ENCODE data around the gene GRIA3. TPM values are rescaled to one million over a fixed set of nuclear protein-coding genes. Genes with fewer than 3 reads are reported as not detected.

The GRIA3 gene
- polyA plus RNA-seq, 4 donors = 1.9 to 3.1 (median 2.4) TPM

DNA sequence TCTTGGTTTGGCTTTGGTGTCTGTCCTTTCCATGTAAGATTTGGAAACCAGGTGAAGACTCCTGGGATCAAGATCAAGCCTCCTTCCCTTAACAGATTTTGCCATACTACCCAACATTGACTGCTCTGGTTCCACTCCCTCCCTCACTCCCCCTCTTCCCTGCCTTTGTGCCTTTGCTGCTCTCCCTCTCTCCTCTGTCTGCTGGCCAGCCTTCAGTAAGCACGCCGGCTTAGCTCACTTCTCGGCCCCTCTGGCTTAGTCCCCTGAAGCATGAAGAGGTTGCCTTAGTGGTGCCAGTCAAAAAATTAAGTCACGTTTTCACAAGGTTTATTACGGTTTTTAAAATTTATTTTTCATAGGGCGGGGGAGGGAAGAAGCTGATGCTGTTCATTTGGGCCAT, 6.0 kb downstream of the GRIA3 start:
- DNase-seq (ENCODE audit: low read depth in 4 of 4, low spot score in 3 of 4) = no peak

DNA sequence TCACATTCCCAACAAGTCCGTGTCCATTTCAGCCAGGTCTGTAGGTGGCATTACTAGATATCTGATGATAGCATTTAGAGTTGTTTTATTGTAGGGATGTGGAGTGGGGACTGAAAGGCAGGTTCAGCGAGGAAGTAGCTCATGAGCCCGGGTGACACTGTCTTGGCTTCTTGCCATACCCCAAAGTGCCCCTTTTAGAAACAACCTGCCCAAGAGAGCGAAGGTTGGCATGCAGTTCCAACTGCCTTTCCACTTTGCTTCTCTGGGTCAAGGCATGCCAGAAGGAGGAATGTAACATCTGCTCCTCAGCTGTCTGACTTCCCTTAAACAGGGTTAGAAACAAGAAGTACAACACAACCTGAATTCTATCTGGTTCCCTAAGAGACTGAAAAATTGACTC, 9.0 kb downstream of the GRIA3 start:
- DNase-seq (ENCODE audit: low read depth in 4 of 4, low spot score in 3 of 4) = no peak

DNA sequence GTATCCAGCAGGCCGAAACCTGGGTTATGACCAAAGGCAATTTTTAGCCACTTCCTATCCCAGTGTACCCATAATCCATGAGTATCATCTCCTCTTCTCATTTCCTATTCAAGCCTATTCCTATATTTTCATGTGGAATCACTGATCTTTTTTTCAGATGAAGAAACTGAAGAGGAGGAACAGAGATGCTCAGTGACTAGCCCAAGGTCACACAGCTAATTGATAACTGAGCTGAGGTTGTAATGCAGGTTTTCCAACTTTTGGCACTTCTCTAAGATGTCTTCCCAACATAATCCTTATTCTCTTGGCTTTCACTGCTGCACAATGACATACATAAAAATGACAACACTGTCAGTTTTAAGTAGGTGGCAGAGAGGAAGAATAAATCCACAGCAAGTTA, 15.3 kb downstream of the GRIA3 start:
- DNase-seq (ENCODE audit: low read depth in 4 of 4, low spot score in 3 of 4) = no peak

DNA sequence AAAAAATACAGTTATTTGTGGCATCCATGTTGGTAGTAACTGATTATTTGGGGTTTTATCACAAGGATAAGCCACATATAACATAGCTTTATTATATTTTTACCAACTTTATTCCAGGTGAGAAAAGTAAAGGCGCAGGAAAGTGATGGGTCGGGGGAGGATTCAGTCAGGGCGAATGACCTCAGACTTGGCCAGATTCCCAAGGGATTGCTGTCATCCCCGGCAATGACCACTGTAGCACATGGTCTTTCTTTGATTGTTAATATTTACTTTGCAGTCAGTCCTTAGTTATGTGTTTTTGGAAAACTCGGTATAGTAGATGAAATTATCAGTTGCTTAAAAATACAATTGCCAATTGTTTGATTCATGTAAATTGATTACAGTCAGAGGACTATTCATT, 17.6 kb downstream of the GRIA3 start:
- DNase-seq (ENCODE audit: low read depth in 4 of 4, low spot score in 3 of 4) = no peak

DNA sequence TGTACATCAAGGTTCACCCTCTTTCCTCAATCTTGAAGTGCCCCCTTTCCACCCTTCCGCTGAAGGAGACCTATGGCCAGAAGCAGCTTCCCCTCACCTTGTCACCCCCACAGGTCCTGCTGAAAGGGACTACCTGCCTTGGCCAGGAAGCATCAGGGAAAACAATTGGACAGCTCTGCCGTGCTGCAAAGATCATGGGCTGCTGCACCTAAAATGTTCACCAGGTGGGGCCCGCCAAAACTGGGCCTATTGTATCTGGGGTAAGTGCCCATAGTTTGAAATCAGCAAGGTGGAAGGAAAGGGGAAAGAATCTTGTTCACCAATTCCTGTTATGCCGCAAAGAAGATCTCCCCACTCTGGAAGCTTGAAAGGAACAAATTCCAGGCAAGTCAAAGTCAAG, 18.4 kb downstream of the GRIA3 start:
- no peak for DNase-seq (ENCODE audit: low read depth in 4 of 4, low spot score in 3 of 4)

DNA sequence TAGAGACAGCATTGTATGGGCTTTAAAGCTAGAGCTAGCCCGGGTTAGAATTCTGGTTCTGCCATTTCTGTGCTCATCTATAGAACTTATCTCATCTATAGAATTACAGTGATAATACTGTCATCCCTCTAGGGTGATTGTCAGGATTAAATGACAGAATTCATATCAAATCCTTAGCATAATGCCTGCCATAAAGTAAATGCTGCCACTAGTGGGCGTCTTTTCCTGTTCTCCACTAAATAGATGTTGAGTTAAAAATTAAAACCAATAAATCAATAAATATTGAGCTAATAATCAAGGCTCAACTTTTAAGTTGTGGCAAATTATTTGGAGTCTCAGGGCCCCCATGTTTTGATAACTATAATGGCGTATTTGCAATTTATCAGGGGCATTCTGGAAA, 19.7 kb downstream of the GRIA3 start:
- no peak for DNase-seq (ENCODE audit: low read depth in 4 of 4, low spot score in 3 of 4)

DNA sequence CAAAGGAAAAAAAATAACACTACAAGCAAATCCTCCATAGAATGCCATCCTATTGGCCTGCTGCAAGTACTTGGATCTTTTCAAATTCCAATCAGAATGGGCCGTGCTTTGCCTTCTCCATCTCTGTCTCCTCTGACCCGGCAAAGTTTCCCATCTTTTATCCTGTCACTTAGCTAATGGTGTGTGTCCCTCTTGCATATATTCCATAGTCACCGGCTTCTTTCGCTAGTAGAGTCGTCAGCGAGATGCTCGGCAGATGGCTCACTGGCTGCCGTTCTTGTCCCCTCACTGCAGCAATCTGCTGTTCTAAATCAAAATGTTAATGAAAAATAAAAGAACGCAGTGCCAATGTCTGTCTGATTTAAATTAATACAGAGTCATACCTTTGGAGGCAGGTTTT, 22.1 kb downstream of the GRIA3 start:
- DNase-seq (ENCODE audit: low read depth in 4 of 4, low spot score in 3 of 4) = no peak

DNA sequence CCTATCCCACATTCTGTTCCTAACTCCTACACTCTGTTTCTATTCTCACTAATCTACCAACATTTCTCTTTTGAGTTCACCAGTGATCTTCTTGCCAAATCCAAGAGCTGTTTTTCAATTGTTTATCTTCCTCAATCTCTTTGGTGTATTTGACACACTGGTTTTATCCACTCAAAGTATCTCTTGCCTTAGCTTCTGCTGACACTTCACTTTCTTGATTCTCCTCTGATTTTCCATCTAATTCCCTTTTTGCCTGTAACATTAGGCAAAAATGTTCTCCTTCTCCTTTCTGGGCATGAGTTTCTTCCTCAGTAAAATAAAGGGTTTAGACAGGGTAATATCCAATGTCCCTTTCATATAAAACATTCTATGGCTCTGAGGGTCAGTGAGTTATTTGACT, 26.2 kb downstream of the GRIA3 start:
- no peak for DNase-seq (ENCODE audit: low read depth in 4 of 4, low spot score in 3 of 4)

DNA sequence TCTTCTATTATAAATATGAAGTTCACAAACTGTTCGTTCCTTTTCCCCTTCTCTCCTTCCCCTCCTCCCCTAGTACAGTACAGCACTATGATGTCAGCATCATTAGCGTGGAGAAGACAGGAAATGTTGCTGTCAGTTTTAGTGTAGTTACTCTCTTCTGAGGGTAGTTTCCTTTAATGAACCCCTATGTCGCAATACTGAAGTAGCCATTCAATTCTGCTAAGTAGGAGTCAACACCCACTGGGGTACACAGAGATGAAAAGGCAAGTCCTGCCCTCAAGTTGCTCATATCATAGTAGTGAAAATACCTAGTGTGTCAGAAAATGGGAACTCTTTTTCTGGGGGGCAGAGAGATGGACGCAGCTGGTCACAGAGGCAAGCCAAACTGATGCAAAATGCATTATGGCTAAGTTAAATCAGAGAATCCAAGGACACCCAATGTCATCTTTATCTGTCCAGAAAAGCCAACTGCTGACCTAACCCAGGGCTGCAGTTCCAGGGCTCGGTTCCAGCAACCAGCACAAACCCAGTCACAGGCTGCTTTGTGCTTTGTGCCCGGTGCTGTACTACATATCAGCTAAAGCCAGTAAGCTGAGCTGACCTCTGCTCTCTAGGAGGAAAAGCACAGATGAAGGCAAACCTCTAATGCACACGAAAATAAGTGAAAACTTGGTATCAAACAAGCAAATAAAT, 31.5 kb downstream of the GRIA3 start:
- no peak for DNase-seq (ENCODE audit: low read depth in 4 of 4, low spot score in 3 of 4)

DNA sequence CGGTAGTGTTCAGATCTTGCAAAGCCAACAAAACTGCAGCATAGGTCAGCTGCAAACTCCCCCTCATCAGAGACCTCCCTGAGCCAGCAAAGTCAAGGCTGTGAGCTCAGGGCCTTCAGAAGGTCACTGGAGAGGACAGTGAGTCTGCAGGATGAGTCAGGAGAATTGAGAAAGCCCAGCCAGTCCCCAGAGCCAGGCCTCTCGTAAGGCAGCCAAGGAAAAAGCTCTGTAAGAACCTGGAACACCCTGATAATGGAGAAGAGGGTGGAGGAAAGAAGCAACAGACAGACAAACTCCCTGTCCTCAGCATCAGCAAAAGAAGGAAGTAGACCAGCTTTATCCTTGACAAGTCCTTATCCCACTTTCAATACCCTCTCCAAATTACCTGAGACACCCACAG, 33.0 kb downstream of the GRIA3 start:
- DNase-seq (ENCODE audit: low read depth in 4 of 4, low spot score in 3 of 4) = no peak

DNA sequence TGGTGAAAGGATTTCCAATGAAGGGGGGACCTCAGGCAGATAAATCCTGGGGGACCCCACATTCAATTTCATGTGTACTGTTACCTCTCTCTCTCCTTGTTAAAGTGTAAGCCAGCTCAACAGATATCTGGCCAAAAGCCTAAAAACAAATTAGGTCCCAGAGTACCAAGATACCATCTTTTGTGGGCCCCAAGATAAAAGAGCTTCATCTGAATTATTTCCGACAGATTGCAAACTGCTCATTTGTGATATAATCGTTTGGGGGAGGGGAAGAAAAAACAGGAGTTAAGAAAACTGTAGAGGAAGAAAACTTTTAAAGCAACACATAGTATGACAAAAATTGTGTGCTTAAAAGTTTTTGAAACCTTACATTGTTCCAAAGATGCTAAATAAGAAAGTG, 33.6 kb downstream of the GRIA3 start:
- no peak for DNase-seq (ENCODE audit: low read depth in 4 of 4, low spot score in 3 of 4)

DNA sequence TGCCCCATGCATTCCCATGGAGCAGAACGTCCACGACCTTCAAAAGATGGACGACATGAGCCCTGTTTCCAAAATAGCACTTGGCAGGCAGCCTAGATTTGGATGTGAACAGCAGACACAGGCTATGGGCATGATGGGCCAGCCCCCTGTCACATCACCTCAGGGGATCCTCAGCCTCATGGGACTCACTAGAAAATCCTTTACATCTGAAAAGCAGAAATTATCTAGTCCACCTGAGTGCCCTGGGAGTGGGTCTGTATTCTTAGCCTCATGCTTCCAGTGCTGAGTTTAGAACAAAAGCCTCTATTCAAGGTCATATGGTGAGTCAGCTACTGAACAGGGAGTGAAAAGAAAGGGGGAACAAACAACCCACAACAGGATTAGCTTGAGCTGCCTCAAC, 35.8 kb downstream of the GRIA3 start:
- DNase-seq (ENCODE audit: low read depth in 4 of 4, low spot score in 3 of 4) = no peak

DNA sequence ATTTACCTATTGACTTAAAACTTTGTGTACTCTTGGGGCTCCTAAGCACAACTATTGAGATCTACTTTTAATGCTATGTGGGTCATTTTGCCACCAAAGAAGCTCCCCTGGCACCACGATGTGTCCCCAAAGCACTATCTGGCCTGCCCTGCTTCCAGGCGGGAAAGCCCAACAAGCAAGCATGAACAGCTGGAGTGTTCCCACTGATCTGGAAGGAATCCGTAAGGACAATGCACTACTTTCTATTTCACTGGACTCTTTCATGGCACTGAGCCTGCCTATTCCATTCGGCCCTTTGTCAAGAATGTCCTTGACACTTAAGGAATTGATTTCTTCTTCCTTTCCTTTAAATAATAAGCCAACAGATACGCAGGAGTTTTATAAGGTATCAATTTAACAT, 38.8 kb downstream of the GRIA3 start:
- DNase-seq (ENCODE audit: low read depth in 4 of 4, low spot score in 3 of 4) = no peak

DNA sequence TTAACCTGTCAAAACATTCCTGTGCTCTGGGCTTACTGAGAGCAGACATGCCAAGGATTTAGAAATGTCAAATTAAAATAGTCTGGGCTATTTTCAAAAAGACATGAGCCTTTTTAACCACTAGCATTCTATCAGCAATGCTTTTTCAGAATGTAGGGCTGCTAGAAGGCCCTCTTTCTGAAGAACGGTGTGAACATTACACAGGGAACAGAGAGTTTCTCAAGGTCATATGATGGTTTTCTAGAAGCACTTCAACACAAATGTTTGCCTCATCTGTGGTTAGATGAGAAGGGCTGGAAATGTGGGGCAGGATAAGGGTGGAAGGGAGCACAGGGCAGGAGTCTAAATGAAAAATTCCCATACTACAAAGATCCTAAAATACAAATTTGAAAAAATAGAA, 39.3 kb downstream of the GRIA3 start:
- DNase-seq (ENCODE audit: low read depth in 4 of 4, low spot score in 3 of 4) = no peak

DNA sequence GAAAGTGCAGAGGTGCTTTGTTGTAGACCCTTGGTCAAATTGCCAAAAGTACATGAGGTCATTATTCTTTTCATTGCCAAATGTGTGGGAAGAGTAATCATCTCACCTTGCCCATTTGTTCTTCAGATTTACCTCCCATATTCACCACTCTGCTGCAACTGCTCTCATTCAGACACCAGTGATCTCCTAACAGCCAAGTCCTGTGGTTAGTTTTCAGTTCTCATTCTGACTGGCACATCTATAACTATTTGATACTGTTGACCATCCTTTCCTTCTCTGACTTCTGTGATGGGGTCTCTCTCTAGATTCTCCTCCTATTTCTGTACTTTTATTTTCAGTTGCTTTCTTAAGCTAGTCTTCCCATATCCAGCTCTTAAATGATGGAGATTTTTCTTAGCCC, 39.8 kb downstream of the GRIA3 start:
- no peak for DNase-seq (ENCODE audit: low read depth in 4 of 4, low spot score in 3 of 4)

DNA sequence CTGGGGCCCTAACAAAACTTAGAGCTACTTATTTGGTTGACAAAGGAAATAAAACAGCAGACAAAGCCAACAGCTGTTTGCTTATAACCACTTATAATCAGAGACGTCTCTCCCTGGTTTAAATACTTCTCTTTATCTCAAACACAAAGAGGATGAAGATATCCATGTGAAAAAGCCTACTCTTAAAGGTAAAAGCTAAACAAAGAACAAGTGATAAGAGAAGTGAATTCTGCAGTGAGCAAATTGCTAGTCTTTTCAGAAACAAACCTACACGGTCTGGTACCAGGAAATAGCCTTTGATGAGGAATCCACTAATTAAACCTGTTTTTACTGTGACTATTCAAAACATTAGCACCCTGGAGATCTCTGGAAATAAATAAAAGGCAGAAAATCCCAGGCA, 46.7 kb downstream of the GRIA3 start:
- no peak for DNase-seq (ENCODE audit: low read depth in 4 of 4, low spot score in 3 of 4)

DNA sequence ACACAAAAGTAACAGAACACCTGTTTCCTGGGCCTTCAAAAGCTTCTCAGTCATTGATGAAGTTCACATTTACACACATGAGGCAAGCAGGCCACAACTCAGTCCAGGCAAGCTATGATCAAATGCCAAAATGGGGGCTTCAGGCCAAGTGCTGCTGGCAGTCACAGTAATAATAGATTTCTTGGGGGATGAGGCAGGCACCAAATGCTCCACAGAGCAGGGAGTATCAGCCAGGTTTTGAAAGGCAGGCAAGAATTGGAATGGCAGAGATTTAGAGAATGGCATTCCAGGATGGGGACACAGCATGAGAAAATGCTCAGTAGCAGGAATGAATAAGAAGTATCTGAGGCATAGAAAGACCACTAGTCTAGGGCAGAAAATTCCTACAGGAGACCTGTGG, 52.8 kb downstream of the GRIA3 start:
- no peak for DNase-seq (ENCODE audit: low read depth in 4 of 4, low spot score in 3 of 4)

DNA sequence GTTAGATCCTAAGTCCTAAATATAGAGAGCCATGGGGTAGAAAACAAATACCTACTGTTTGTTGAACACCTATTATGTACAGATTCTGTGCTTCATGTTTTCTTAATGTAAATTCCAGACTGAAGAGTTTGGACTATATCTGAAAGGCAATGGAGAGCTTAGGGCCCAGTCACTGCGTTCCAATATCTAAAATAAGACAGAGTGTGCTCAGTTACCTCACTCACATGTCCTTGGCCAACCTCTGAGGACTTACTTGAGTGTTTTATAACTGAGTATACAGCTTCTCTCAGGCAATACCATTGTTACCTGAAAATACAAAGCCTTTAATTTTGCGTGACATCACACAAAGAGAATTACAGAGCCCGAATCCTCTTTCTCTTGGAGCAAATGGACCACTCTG, 53.2 kb downstream of the GRIA3 start:
- no peak for DNase-seq (ENCODE audit: low read depth in 4 of 4, low spot score in 3 of 4)

DNA sequence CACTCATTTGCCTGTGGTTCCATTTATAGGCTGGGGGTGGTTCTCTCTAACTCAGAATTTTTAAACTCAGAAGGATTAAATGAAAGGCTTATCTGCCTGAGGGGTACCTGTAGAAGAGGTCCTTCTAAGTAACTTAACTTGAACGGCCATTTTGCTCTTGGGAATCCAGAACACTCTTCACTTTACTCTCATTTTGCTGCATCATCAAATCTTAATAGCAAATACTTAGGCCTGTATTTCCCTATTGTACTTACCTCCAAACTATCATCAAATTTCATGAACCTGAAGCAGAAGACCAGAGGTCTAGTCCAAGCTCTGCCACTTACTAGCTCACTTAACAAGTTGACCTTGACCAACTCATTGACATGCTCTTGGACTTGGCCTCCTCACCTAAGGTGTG, 70.4 kb downstream of the GRIA3 start:
- no peak for DNase-seq (ENCODE audit: low read depth in 4 of 4, low spot score in 3 of 4)

DNA sequence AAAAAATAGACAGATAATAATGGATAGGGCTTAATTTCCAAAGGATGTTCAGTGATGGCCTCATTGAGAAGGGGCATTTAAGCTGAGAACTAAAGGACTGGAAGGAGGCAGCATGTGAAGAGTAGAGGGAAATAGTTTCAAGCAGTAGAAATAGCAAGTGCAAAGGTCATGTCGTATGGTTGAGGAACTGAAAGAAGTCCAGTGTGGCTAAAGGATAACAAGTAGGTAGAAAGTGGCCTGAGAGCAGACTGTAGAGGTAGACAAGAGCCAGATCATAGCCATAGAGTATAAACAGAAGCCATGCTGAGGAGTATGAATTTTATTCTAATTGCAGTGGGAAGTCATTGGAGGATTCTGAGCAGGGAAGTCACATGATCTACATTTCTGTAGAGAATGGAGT, 72.3 kb downstream of the GRIA3 start:
- no peak for DNase-seq (ENCODE audit: low read depth in 4 of 4, low spot score in 3 of 4)

DNA sequence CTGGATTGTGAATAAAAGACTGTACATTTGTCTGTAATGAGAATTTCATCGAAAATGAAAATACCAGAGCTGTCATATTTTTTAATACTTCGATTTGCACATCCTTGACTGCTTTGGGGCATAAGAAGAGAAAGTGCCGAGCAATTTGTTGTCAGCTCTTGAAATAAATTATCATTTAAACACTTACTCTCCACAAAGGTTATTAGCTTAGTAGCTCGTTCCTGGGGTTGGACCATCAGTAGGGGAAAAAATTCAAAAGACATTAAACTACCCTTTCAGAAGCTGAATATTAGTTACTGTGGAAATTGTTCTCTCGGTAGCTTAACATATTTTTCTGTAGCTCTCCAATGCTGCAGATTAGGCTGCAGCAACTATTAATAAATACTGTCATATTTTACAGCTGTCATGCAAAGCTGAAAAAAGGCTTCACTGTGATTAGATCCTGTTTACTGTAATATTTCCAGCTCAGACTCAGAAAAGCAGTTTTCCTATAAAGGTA, 76.9 kb downstream of the GRIA3 start:
- DNase-seq (ENCODE audit: low read depth in 4 of 4, low spot score in 3 of 4) = no peak

DNA sequence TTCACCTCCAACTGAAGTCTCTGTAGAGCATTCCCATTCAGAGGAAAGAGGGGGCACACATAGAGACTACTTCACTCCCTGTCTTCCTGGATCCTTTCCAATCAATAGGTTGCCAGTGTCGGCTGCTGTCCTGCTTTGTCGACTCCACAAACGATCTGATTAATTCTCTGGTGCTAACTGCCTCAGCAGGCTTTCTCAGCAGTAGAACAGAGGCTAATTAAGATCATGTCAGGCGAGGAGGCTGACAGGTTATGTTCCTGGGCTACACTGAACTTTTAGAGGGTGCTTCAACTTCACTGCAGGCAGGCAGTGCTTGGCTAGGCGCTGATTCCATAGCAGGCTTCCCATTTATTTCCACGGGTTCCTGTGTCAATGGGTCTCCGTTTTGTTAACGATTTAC, 79.2 kb downstream of the GRIA3 start:
- no peak for DNase-seq (ENCODE audit: low read depth in 4 of 4, low spot score in 3 of 4)

DNA sequence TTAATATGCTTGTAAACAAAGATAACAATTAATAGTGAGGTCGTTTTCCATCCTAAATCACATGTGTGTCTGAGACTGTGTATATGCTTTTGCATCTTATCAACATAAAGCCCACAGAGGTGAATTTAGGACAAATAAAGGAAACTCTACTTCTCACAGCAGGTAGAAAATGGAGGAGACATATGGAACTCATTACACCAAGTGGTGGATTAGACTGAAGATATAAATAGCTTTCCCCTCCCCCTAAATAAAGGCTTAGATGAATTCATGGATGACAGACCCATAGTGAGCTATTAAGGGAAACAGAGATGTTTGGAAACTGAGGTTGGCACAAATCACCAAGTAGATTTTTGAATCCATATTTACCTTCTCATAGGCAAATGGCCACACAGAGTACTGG, 79.7 kb downstream of the GRIA3 start:
- no peak for DNase-seq (ENCODE audit: low read depth in 4 of 4, low spot score in 3 of 4)
